Measurements from ENCODE around the gene IFIT2.

Gene IFIT2

DNA sequence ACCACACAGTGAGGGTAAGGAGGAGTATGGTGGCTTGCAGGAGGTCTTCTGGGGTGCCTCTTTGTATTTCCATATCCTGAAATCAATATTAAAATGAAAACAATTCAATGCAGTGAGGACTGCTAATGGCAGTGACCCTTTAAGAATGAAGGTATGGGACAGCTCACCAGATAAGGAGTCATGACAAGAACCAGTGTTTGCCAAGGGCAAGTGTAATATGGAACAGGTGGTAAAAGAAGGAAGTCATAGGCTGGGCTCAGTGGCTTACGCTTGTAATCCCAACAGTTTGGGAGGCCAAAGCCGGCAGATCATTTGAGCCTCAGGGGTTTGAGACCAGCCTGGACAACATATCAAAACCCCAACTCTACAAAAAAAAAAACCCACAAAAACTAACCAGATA lies 30.3 kb upstream of the IFIT2 start:
- TF ChIP-seq POLR2AphosphoS5 (IDR thresholded peaks at IDR 0.05; ENCODE audit: low read depth, low read length) (no peak), FOXP2 (optimal IDR thresholded peaks at IDR 0.05; ENCODE audit: borderline replicate concordance, extremely low read depth, extremely low read length, insufficient read depth) (no peak), TAF1 (IDR thresholded peaks at IDR 0.05; ENCODE audit: borderline replicate concordance, insufficient read depth, low read length) (no peak), SIN3A (IDR thresholded peaks at IDR 0.05; ENCODE audit: borderline replicate concordance, insufficient read depth, low read length) (no peak)
- TF ChIP-seq, protein P1, sequence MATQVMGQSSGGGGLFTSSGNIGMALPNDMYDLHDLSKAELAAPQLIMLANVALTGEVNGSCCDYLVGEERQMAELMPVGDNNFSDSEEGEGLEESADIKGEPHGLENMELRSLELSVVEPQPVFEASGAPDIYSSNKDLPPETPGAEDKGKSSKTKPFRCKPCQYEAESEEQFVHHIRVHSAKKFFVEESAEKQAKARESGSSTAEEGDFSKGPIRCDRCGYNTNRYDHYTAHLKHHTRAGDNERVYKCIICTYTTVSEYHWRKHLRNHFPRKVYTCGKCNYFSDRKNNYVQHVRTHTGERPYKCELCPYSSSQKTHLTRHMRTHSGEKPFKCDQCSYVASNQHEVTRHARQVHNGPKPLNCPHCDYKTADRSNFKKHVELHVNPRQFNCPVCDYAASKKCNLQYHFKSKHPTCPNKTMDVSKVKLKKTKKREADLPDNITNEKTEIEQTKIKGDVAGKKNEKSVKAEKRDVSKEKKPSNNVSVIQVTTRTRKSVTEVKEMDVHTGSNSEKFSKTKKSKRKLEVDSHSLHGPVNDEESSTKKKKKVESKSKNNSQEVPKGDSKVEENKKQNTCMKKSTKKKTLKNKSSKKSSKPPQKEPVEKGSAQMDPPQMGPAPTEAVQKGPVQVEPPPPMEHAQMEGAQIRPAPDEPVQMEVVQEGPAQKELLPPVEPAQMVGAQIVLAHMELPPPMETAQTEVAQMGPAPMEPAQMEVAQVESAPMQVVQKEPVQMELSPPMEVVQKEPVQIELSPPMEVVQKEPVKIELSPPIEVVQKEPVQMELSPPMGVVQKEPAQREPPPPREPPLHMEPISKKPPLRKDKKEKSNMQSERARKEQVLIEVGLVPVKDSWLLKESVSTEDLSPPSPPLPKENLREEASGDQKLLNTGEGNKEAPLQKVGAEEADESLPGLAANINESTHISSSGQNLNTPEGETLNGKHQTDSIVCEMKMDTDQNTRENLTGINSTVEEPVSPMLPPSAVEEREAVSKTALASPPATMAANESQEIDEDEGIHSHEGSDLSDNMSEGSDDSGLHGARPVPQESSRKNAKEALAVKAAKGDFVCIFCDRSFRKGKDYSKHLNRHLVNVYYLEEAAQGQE (IDR thresholded peaks at IDR 0.05; ENCODE audit: insufficient read depth in 1 of 2, low read depth in 2 of 2, low read length in 2 of 2) = no peak

DNA sequence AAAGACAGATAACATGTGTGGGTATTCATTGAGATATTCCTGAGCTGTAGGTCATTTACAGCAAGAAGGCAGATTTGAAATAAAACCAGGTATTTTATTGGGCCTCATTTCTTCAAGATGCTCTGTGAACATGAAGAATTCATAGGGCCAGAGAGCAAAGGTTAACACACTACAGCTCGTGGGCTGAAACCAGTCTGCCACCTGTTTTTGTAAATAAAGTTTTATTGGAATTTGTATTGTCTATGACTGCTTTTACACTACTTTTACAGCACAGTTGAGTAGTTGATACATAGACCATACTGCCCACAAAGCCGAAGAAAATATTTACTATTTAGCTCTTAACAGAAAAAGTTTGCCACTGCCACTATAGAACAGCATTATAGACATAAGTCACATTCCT lies 28.2 kb upstream of the IFIT2 start:
- TF ChIP-seq FOXP2 (optimal IDR thresholded peaks at IDR 0.05; ENCODE audit: borderline replicate concordance, extremely low read depth, extremely low read length, insufficient read depth) = no peak
- TF ChIP-seq TAF1 (IDR thresholded peaks at IDR 0.05; ENCODE audit: borderline replicate concordance, insufficient read depth, low read length) = no peak
- TF ChIP-seq POLR2AphosphoS5 (IDR thresholded peaks at IDR 0.05; ENCODE audit: low read depth, low read length) = no peak
- TF ChIP-seq, protein P1 (IDR thresholded peaks at IDR 0.05; ENCODE audit: insufficient read depth in 1 of 2, low read depth in 2 of 2, low read length in 2 of 2) = no peak
- no peak for TF ChIP-seq SIN3A (IDR thresholded peaks at IDR 0.05; ENCODE audit: borderline replicate concordance, insufficient read depth, low read length)

DNA sequence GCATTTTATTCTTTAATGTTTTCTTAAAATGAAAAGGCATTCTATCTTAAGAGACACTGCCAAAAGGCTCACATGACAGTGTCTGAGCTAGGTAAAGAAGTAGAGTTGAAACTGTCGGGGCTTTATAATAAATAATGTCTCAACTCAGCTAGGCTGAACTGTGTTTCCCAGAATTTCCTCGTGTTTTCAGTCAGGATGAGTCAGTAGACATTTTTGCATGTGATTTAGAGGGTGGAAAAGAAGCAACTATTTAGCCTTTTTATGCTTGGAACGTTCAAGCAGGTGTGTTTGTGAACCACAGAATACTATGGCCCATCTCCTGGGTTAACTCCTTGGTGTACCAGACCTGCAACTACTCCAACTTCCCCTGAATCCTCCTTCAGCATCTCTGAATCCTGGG lies 26.9 kb upstream of the IFIT2 start:
- TF ChIP-seq FOXP2 (optimal IDR thresholded peaks at IDR 0.05; ENCODE audit: borderline replicate concordance, extremely low read depth, extremely low read length, insufficient read depth) (no peak), TAF1 (IDR thresholded peaks at IDR 0.05; ENCODE audit: borderline replicate concordance, insufficient read depth, low read length) (no peak), POLR2AphosphoS5 (IDR thresholded peaks at IDR 0.05; ENCODE audit: low read depth, low read length) (no peak), SIN3A (IDR thresholded peaks at IDR 0.05; ENCODE audit: borderline replicate concordance, insufficient read depth, low read length) (no peak)
- TF ChIP-seq, protein P1 (IDR thresholded peaks at IDR 0.05; ENCODE audit: insufficient read depth in 1 of 2, low read depth in 2 of 2, low read length in 2 of 2) = no peak

DNA sequence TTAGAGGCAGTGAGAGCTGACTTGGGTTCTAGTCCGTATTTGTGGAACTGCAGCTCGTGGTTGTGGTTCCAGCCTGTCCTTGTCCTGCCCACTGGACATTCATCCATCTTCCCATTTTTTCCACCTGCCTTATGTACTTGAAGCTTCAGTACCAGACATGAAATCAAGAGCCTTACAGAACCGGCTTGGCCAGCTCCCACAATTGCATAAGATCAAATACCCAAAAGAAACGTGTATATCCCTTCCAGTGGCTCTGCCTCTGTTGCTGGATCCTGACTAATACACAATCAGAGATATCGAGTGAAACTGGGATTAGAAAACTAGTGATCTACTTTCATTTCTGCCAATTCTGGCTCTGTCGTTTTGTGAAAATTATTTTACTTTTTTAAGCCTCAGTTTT lies 26.5 kb upstream of the IFIT2 start:
- TF ChIP-seq POLR2AphosphoS5 (IDR thresholded peaks at IDR 0.05; ENCODE audit: low read depth, low read length) (no peak), FOXP2 (optimal IDR thresholded peaks at IDR 0.05; ENCODE audit: borderline replicate concordance, extremely low read depth, extremely low read length, insufficient read depth) (no peak), SIN3A (IDR thresholded peaks at IDR 0.05; ENCODE audit: borderline replicate concordance, insufficient read depth, low read length) (no peak), TAF1 (IDR thresholded peaks at IDR 0.05; ENCODE audit: borderline replicate concordance, insufficient read depth, low read length) (no peak)
- TF ChIP-seq, protein P1 (IDR thresholded peaks at IDR 0.05; ENCODE audit: insufficient read depth in 1 of 2, low read depth in 2 of 2, low read length in 2 of 2) = no peak

DNA sequence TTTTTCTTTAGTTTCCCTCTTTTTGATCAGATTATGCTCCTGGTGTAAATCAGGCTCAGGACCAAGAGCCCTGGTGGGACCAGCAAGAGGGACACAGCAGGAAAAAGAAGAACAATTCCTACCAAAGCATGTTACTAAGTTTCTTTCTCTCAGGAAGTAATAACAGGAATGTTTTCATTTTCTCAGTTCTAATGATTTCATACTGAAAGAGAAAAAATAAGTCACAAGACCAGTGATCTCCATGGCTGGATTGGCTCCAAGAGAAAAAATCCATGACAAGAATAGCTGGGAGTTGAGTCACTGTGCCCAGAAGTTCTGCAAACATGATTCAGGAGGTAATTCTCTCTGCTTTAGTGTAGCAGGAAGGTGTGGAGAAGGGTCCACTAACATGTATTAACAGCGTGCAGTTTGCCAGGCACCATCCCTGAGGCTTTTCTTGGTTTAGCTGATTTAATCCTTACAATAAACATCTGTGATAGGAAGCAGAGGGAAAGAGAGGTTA lies 23.8 kb upstream of the IFIT2 start:
- TF ChIP-seq FOXP2 (optimal IDR thresholded peaks at IDR 0.05; ENCODE audit: borderline replicate concordance, extremely low read depth, extremely low read length, insufficient read depth) (no peak), TAF1 (IDR thresholded peaks at IDR 0.05; ENCODE audit: borderline replicate concordance, insufficient read depth, low read length) (no peak), SIN3A (IDR thresholded peaks at IDR 0.05; ENCODE audit: borderline replicate concordance, insufficient read depth, low read length) (no peak), POLR2AphosphoS5 (IDR thresholded peaks at IDR 0.05; ENCODE audit: low read depth, low read length) (no peak)
- TF ChIP-seq, protein P1 (IDR thresholded peaks at IDR 0.05; ENCODE audit: insufficient read depth in 1 of 2, low read depth in 2 of 2, low read length in 2 of 2) = 0 out of 4 replicates have a peak, but pooled peaks of 1 of the 2 experiments have one; percentile 18

Data from PFSK-1 (cell line).